ENCODE measurements around the gene AQP5. TPM values are rescaled to one million over a fixed set of nuclear protein-coding genes. Genes with fewer than 3 reads are reported as not detected.

The AQP5 gene
- polyA plus RNA-seq, 5 donors, result 3.9 to 11.4 (median 8.4) TPM

GRCh38 chr12:49948866-49949845 is 12.5 kb upstream of the AQP5 start:
- DNase-seq, result no peak

GRCh38 chr12:49949866-49950265 is 11.8 kb upstream of the AQP5 start:
- DNase-seq, result no peak

- DNase-seq, result no peak
Observed at GRCh38 chr12:49950273-49951251, 11.1 kb upstream of the AQP5 start, which contains the start of gene AQP2. TSS of gene AQP2 (plus strand) at chr12:49950737. CDS start at chr12:49950831, 94 bp downstream.

- DNase-seq, result no peak
Observed at GRCh38 chr12:49951411-49952240, 10.0 kb upstream of the AQP5 start.

- no peak for DNase-seq
Observed at GRCh38 chr12:49952391-49953055, 9.1 kb upstream of the AQP5 start.

GRCh38 chr12:49953151-49953550 is 8.5 kb upstream of the AQP5 start:
- no peak for DNase-seq

- DNase-seq, result no peak
Observed at GRCh38 chr12:49953961-49954846, 7.5 kb upstream of the AQP5 start.

- no peak for DNase-seq
Observed at GRCh38 chr12:49954863-49955830, 6.5 kb upstream of the AQP5 start.

- DNase-seq, result no peak
Observed at GRCh38 chr12:49955899-49956662, 5.6 kb upstream of the AQP5 start.

GRCh38 chr12:49956663-49957569 is 4.8 kb upstream of the AQP5 start:
- no peak for DNase-seq

GRCh38 chr12:49957570-49957967 is 4.1 kb upstream of the AQP5 start:
- DNase-seq, result no peak

- DNase-seq, result no peak
Observed at GRCh38 chr12:49959685-49960473, 1.8 kb upstream of the AQP5 start.

- DNase-seq, result no peak
Observed at GRCh38 chr12:49960474-49961110, 1.1 kb upstream of the AQP5 start.

- no peak for DNase-seq
Observed at GRCh38 chr12:49961993-49962764, 507 bp downstream of the AQP5 start.
